Muscle of leg (tissue), 11 donors: ENCODE measurements around the gene PACSIN1. TPM values are rescaled to one million over a fixed set of nuclear protein-coding genes. Genes with fewer than 3 reads are reported as not detected.
A peak's percentile ranks its signal among the peaks of the same experiment; 100 is the strongest.

ENCODE experiments used
- DNase-seq: peaks from one replicate; pipeline ENCODE4 v3.0.0; 2013
- H3K27ac ChIP-seq: one replicate; pipeline ENCODE4 v1.5.1; 2013; ENCODE audit warnings: mild to moderate bottlenecking, low read length, control low read depth
- H3K27me3 ChIP-seq: one replicate; pipeline ENCODE4 v1.6.1; 2013; ENCODE audit warnings: low read length; ENCODE audit not compliant: control insufficient read depth, insufficient read depth
- H3K36me3 ChIP-seq: one replicate; pipeline ENCODE4 v1.6.1; 2013; ENCODE audit warnings: low read length; ENCODE audit not compliant: control insufficient read depth, insufficient read depth
- H3K4me1 ChIP-seq: one replicate; pipeline ENCODE4 v1.6.1; 2013; ENCODE audit warnings: low read length; ENCODE audit not compliant: control insufficient read depth, insufficient read depth
- H3K4me3 ChIP-seq: one replicate; pipeline ENCODE4 v1.5.1; 2013; ENCODE audit warnings: low read length, control low read depth
- H3K9me3 ChIP-seq: replicated peaks from 2 replicates; pipeline ENCODE4 v1.6.1; 2013; ENCODE audit warnings: low read depth, low read length; ENCODE audit not compliant: control insufficient read depth
- WGBS: methylation state at CpG from one replicate; pipeline ENCODE4 v1.1.5; 2013; ENCODE audit warnings: missing lambda C conversion rate; ENCODE audit not compliant: insufficient coverage; 5-methylcytosine and 5-hydroxymethylcytosine counted together
- polyA plus RNA-seq, 8 donors: library from polyadenylated mRNA; unstranded; fragments of 120-200 nt; gene quantifications; one replicate each; pipeline versions ENCODE4 v1.2.1 to v1.2.3, GENCODE V29; 2013; ENCODE audit warnings: inconsistent platforms in 1 of 8, low replicate concordance in 1 of 8; ENCODE audit not compliant: insufficient read length in 8 of 8, insufficient read depth in 1 of 8
- total RNA-seq: library from RNA; stranded (reverse); fragments of 120-200 nt; gene quantifications from one replicate; pipeline ENCODE4 v1.2.4, GENCODE V29; 2013

PACSIN1 gene
- total and polyA plus RNA-seq, 9 donors: 0.27 to 3.0 (median 1.5) TPM

- Histone ChIP-seq H3K27me3 (no peaks in the 10 kb centered on the region), H3K36me3 (no peaks in the 10 kb centered on the region), H3K9me3 (no peaks in the 10 kb centered on the region), H3K27ac (no peak overlapping the region), H3K4me1 (peaks cover 11% of the 10 kb centered on the region), H3K4me3 (no peak overlapping the region)
- 76% methylated on average over 11 of the region's 12 CpGs for WGBS
- DNase-seq: no peak
These were observed 62.1 kb downstream of the PACSIN1 start for GRCh38 chr6:34527751-34528670.

GRCh38 chr6:34528996-34529664 is 63.3 kb downstream of the PACSIN1 start:
- WGBS: 73% methylated on average over 6 of the region's 8 CpGs
- Histone ChIP-seq H3K4me1 (peaks cover 11% of the 10 kb centered on the region), H3K27me3 (no peaks in the 10 kb centered on the region), H3K4me3 (no peak overlapping the region), H3K9me3 (no peaks in the 10 kb centered on the region), H3K27ac (no peak overlapping the region), H3K36me3 (no peaks in the 10 kb centered on the region)
- DNase-seq: no peak

GRCh38 chr6:34529665-34530327 is 63.9 kb downstream of the PACSIN1 start:
- DNase-seq: no peak
- Histone ChIP-seq H3K4me3 (no peak overlapping the region), H3K27me3 (no peaks in the 10 kb centered on the region), H3K27ac (no peak overlapping the region), H3K9me3 (no peaks in the 10 kb centered on the region), H3K36me3 (no peaks in the 10 kb centered on the region), H3K4me1 (peaks cover 11% of the 10 kb centered on the region)
- WGBS: 69% methylated on average over 5 of the region's 10 CpGs

GRCh38 chr6:34530753-34531365 is 65.0 kb downstream of the PACSIN1 start:
- WGBS: 90% methylated on average over 17 of the region's 18 CpGs
- Histone ChIP-seq H3K36me3 (no peaks in the 10 kb centered on the region), H3K4me3 (no peak overlapping the region)

GRCh38 chr6:34531580-34532201 is 65.8 kb downstream of the PACSIN1 start:
- DNase-seq: peak; percentile 99
- peaks cover 7% of the 10 kb centered on the region for H3K4me1 ChIP-seq
- H3K4me3 ChIP-seq: peak overlapping the region; percentile 39
- H3K27me3 ChIP-seq: no peaks in the 10 kb centered on the region
- no peaks in the 10 kb centered on the region for H3K36me3 ChIP-seq
- no peaks in the 10 kb centered on the region for H3K9me3 ChIP-seq
- H3K27ac ChIP-seq: peak overlapping the region; percentile 47
- WGBS: 47% methylated on average over 29 of the region's 29 CpGs

More at GRCh38 chr6:34530753-34531365, 65.0 kb downstream of the PACSIN1 start:
- no peaks in the 10 kb centered on the region for H3K27me3 ChIP-seq
- no peaks in the 10 kb centered on the region for H3K9me3 ChIP-seq
- peaks cover 11% of the 10 kb centered on the region for H3K4me1 ChIP-seq
- DNase-seq: no peak
- no peak overlapping the region for H3K27ac ChIP-seq

- H3K27me3 ChIP-seq: no peaks in the 10 kb centered on the region
- H3K4me1 ChIP-seq: peaks cover 6% of the 10 kb centered on the region
- DNase-seq: no peak
- peak overlapping the region; percentile 39 for H3K4me3 ChIP-seq
- 43% methylated on average over 10 of the region's 15 CpGs for WGBS
- H3K36me3 ChIP-seq: no peaks in the 10 kb centered on the region
- peak overlapping the region; percentile 47 for H3K27ac ChIP-seq
- H3K9me3 ChIP-seq: no peaks in the 10 kb centered on the region
These were observed 66.4 kb downstream of the PACSIN1 start for GRCh38 chr6:34532230-34532629.

GRCh38 chr6:34534146-34534545 is 68.3 kb downstream of the PACSIN1 start:
- Histone ChIP-seq H3K27me3 (no peaks in the 10 kb centered on the region), H3K36me3 (no peaks in the 10 kb centered on the region), H3K4me1 (peaks cover 3% of the 10 kb centered on the region), H3K9me3 (no peaks in the 10 kb centered on the region), H3K4me3 (no peak overlapping the region), H3K27ac (no peak overlapping the region)
- WGBS: 76% methylated on average over 5 of the region's 6 CpGs
- DNase-seq: no peak

- Histone ChIP-seq H3K27me3 (no peaks in the 10 kb centered on the region), H3K27ac (no peak overlapping the region), H3K4me1 (peaks cover 3% of the 10 kb centered on the region), H3K9me3 (no peaks in the 10 kb centered on the region), H3K36me3 (no peaks in the 10 kb centered on the region), H3K4me3 (no peak overlapping the region)
- 68% methylated on average over 11 of the region's 16 CpGs for WGBS
- no peak for DNase-seq
These were observed 68.8 kb downstream of the PACSIN1 start for GRCh38 chr6:34534656-34535055.

GRCh38 chr6:34535199-34535598 is 69.3 kb downstream of the PACSIN1 start:
- Histone ChIP-seq H3K4me1 (peaks cover 3% of the 10 kb centered on the region), H3K4me3 (no peak overlapping the region), H3K9me3 (no peaks in the 10 kb centered on the region), H3K36me3 (no peaks in the 10 kb centered on the region), H3K27me3 (no peaks in the 10 kb centered on the region), H3K27ac (no peak overlapping the region)
- no peak for DNase-seq
- WGBS: 100% methylated on average over 5 of the region's 6 CpGs
